Measurements from ENCODE around the gene SLC38A3.

GRCh38 chr3:50172626-50173220 is 32.3 kb upstream of the SLC38A3 start:
- no peak for TF ChIP-seq TAF1 (IDR thresholded peaks at IDR 0.05; ENCODE audit: low read depth)
- TF ChIP-seq RAD21 (IDR thresholded peaks at IDR 0.05; ENCODE audit: low read depth) = no peak
- TF ChIP-seq, protein P1, sequence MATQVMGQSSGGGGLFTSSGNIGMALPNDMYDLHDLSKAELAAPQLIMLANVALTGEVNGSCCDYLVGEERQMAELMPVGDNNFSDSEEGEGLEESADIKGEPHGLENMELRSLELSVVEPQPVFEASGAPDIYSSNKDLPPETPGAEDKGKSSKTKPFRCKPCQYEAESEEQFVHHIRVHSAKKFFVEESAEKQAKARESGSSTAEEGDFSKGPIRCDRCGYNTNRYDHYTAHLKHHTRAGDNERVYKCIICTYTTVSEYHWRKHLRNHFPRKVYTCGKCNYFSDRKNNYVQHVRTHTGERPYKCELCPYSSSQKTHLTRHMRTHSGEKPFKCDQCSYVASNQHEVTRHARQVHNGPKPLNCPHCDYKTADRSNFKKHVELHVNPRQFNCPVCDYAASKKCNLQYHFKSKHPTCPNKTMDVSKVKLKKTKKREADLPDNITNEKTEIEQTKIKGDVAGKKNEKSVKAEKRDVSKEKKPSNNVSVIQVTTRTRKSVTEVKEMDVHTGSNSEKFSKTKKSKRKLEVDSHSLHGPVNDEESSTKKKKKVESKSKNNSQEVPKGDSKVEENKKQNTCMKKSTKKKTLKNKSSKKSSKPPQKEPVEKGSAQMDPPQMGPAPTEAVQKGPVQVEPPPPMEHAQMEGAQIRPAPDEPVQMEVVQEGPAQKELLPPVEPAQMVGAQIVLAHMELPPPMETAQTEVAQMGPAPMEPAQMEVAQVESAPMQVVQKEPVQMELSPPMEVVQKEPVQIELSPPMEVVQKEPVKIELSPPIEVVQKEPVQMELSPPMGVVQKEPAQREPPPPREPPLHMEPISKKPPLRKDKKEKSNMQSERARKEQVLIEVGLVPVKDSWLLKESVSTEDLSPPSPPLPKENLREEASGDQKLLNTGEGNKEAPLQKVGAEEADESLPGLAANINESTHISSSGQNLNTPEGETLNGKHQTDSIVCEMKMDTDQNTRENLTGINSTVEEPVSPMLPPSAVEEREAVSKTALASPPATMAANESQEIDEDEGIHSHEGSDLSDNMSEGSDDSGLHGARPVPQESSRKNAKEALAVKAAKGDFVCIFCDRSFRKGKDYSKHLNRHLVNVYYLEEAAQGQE (IDR thresholded peaks at IDR 0.05; ENCODE audit: low read depth) = no peak
- no peak for TF ChIP-seq TCF12 (IDR thresholded peaks at IDR 0.05; ENCODE audit: low read depth)
- no peak for TF ChIP-seq CREB1 (IDR thresholded peaks at IDR 0.05; ENCODE audit: low read depth)
- no peak for TF ChIP-seq USF1 (IDR thresholded peaks at IDR 0.05)
- no peak for TF ChIP-seq EP300 (IDR thresholded peaks at IDR 0.05; ENCODE audit: borderline replicate concordance)
- no peak for TF ChIP-seq EGR1 (IDR thresholded peaks at IDR 0.05)
- no peak for TF ChIP-seq FOXM1 (IDR thresholded peaks at IDR 0.05; ENCODE audit: borderline replicate concordance, low read depth)
